Left lobe of liver (tissue), 2 donors: ENCODE data around the gene FSHB. TPM values are rescaled to one million over a fixed set of nuclear protein-coding genes. Genes with fewer than 3 reads are reported as not detected.
"Not testable (repeated sequence)": the region's sequence is repeated elsewhere in the genome, so short reads cannot be mapped to it uniquely, and the experiment has no call there.

Experiments
- ATAC-seq: fragments of 200-7000 bp; cut with Tn5 transposase; one replicate; pipeline ENCODE4 v1.9.1; 2020; ENCODE audit warnings: mild to moderate bottlenecking, moderate library complexity
- DNase-seq: peaks from one replicate; pipeline ENCODE4 v3.0.0-alpha.2; 2020; ENCODE audit warnings: low spot score
- total RNA-seq: library from RNA; stranded (reverse); gene quantifications from one replicate; pipeline ENCODE4 v1.2.1, GENCODE V29; 2021
- donor health status: DM: no; HTN: no; CAD: no; lungs with moderate emphysema.
- donor health status: DM: no; HTN: yes; CAD: no.

The FSHB gene
- total RNA-seq, 1 donor from 2014 or later: not detected

GRCh38 chr11:30261821-30262220 is 31.0 kb downstream of the FSHB start:
- ATAC-seq (no peak), DNase-seq (no peak)

- DNase-seq, ATAC-seq: not testable (repeated sequence)
Observed at GRCh38 chr11:30268638-30269037, 37.8 kb downstream of the FSHB start.

GRCh38 chr11:30270671-30271070 is 39.9 kb downstream of the FSHB start:
- ATAC-seq (no peak), DNase-seq (no peak)

- no peak for DNase-seq
- ATAC-seq: no peak
Observed at GRCh38 chr11:30277176-30277575, 46.4 kb downstream of the FSHB start.

- DNase-seq (no peak), ATAC-seq (no peak)
Observed at GRCh38 chr11:30279796-30280195, 49.0 kb downstream of the FSHB start.

GRCh38 chr11:30281476-30282288 is 50.9 kb downstream of the FSHB start:
- no peak for ATAC-seq
- DNase-seq: no peak

- DNase-seq: no peak
- no peak for ATAC-seq
Observed at GRCh38 chr11:30282289-30282631, 51.4 kb downstream of the FSHB start.

Other genes starting within 250 kb of the FSHB start
- gene KCNA4, start 214.0 kb upstream of the FSHB start, total RNA-seq: not detected
- gene ARL14EP, start 92.1 kb downstream of the FSHB start, total RNA-seq: 8.6 TPM